OCI-LY1 (cell line): ENCODE measurements around the gene RPL39L.

Experiments
- EZH2 ChIP-seq: fragments of 200-600 bp; sonication (generic), shearing (Covaris generic); IDR thresholded peaks from 2 replicates; pipeline ENCODE4 v1.8.0; 2017; ENCODE audit warnings: borderline replicate concordance, mixed run types, mild to moderate bottlenecking, antibody characterized with exemption, low read length, moderate library complexity, mixed read lengths
- TF ChIP-seq, protein P1 (sequence below): fragments of 200-600 bp; sonication (generic), shearing (Covaris generic); IDR thresholded peaks from 2 replicates; pipeline ENCODE4 v1.5.1; 2017; ENCODE audit warnings: mild to moderate bottlenecking, antibody characterized with exemption, low read length, moderate library complexity, mixed read lengths

DNA sequence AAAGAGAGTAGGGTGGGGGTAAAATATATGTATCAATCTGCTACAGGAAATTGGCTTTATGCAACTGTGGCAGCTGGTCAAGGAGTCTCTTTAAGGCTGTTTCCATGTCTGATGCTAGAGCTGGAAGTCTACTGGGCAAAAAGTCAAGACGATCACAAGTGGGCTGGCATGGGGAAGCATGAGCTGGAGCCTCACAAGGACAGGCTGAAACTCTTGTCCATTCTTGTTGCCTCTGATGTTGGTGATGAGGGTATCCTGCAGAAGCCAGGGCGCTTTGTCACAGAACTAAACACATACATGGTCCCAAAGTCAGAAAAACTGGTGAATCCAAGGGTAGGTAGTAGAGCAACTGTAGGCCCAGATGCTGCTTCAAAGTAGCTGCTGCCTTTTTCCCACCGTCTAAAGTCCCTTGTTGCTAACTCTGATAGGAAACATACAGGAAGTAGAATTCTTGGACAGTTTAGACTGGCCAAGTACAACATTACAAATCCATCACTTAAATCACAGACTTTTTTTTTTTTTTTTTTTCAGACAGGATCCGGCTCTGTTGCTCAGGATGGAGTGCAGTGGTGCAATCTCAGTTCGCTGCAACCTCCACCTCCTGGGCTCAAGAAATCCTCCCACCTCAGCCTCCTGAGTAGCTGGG lies 54.2 kb downstream of the RPL39L start:
- TF ChIP-seq, protein P1, sequence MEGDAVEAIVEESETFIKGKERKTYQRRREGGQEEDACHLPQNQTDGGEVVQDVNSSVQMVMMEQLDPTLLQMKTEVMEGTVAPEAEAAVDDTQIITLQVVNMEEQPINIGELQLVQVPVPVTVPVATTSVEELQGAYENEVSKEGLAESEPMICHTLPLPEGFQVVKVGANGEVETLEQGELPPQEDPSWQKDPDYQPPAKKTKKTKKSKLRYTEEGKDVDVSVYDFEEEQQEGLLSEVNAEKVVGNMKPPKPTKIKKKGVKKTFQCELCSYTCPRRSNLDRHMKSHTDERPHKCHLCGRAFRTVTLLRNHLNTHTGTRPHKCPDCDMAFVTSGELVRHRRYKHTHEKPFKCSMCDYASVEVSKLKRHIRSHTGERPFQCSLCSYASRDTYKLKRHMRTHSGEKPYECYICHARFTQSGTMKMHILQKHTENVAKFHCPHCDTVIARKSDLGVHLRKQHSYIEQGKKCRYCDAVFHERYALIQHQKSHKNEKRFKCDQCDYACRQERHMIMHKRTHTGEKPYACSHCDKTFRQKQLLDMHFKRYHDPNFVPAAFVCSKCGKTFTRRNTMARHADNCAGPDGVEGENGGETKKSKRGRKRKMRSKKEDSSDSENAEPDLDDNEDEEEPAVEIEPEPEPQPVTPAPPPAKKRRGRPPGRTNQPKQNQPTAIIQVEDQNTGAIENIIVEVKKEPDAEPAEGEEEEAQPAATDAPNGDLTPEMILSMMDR: no peak
- no peak for TF ChIP-seq EZH2
